Measurements from ENCODE around the gene TNFAIP6.

DNA sequence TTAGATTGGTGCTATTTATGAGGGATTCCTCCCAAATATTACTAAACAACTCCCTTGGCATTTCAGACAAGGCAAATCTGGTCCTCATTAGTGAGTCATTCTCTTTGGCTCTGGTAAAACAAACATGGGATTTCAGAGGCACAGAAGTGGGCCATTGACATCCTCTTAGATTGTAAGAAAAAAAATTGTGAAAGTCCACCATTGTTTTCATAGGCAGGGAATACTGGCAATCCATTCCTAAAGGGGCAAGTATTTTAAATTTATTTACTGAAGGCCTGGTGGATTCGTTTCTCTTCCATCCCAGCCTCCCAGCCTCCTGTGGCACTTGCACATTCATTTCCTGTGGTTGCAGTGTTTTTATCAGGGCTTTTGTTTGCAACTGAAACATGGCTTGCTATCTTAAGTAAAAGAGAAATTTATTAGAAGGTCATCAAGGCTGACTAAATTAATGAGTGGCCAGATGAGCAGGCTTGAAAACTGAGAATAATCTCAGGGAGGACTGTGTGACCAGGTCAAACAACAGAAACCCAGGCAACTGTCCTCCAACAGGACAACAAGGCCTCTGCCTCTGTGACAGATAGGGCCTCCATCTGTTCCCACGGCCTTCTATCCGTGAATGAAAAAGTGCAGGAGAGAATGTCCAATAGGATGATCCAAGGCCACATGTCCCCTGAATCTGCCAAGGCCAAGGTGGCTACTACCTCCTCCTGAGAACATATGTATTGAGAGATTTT is 23.1 kb upstream of the TNFAIP6 start:
- TF ChIP-seq GATA3 (IDR thresholded peaks at IDR 0.05; ENCODE audit: low read depth, low read length) (no peak), GATA2 (IDR thresholded peaks at IDR 0.05; ENCODE audit: low read depth, low read length) (no peak)

Measured in SH-SY5Y (cell line).